HG03575 (cell line): ENCODE measurements around the gene ADORA1.

Experiments
- ATAC-seq: cut with Tn5 transposase; IDR thresholded peaks from one replicate; pipeline ENCODE4 v1.9.1; 2021; ENCODE audit not compliant: unreplicated experiment, insufficient number of reproducible peaks, low FRiP score; ENCODE audit errors: extremely low read depth

Gene ADORA1

GRCh38 chr1:203167026-203167912 is 39.7 kb downstream of the ADORA1 start:
- no peak for ATAC-seq

- no peak for ATAC-seq
Measured at GRCh38 chr1:203167913-203168200, 40.3 kb downstream of the ADORA1 start.

GRCh38 chr1:203168256-203168786 is 40.8 kb downstream of the ADORA1 start:
- ATAC-seq, result no peak

DNA sequence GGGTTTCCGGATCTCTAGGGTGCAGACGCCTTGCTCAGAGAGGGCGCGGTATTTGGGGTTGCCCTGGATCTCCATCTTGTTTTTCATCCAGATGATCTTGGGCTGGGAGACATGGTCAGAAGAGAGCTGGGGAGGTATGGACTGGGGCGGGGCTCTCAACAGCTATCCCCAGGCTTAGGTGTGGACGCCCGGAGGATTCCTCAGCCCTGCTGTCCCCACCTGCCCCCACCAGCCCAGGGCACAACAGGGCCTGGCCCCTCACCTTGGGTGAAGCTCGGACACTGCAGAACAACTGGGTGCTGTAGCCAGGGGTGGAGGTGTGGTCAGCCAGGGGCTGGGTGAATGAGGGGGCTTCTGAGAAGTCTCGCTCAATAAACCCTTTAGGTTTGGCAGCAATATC is 41.5 kb downstream of the ADORA1 start:
- no peak for ATAC-seq

GRCh38 chr1:203169770-203170520 is 42.4 kb downstream of the ADORA1 start:
- no peak for ATAC-seq

- ATAC-seq, result no peak
Measured at GRCh38 chr1:203170625-203171330, 43.3 kb downstream of the ADORA1 start.

DNA sequence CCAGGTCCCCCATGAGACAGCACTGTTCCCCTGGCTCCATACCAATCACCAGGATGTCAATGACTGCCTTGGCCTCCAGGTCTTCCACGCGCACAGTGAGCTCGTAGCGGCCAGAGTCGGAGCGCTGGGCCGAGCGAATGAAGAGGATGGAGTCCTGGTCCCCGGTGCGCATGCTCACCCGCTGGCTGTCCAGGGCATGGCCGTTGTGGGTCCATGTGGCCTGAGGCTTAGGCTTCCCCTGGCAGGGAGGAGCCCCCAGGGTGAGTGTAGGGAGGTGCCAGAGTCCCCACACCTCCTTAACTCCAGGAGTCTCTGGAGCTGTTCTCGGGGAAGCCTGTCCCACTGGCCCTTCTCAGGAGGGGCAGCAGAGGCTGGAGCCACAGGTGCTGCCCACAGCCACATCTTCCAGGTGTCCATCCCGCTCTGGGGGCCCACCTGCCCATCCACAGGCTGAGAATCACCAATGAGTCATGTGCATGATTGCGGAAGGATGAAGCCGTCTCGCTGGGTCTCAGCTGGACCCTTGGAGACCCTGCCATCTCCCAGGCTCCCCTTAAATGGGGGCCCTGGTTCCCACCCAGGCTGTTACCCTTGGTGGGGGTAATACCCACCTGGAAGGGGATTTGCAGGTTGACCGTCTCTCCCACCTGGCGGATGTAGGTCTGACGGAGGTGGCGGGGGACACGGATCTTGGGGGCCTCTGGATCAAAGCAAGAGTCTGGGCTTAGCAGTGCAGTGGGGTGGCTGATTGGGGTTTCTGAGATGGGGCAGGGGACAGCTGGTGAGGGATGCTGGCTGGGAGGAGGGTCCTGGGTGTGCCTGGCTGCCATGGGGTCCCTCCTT is 44.0 kb downstream of the ADORA1 start:
- ATAC-seq, result no peak

DNA sequence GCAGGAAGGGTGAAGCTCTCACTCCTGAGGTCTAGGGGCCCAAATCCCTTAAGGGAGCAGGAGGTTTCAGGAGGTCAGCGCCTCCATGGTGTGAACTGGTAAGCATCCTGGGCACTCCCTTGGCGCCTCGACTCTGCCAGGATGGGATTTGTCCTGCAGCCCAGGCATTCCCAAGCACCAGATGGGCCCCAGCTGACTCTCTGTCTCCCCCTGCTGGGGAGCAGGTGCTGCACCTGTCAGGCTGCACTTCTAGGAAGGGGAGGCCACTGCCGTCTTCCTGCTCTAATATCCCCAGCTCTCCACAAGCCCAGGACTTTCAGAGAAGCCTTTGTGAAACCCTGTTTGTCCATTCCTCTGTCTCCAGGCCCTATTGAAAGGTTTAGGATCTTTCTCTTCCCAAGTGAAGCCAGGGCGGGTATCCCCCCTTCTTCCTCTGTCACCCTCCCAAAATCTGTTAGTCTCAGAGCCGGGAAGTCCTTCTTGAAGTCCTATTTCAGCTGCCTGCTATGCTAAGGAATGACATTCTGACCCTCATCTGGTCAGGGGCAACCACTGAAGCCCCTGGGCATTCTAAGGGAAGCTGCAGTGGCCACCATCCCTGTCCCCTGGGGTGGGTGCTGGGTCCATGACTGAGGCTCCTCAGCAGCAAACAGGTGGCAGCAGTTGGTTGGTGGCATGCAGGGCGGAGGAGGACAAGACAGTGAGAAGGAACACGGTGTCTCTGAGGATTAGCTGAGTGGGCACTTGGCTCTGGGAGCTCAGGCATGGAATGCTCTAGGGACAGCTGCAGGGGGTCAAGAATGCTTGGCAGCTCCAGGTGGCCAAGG is 44.9 kb downstream of the ADORA1 start:
- no peak for ATAC-seq

DNA sequence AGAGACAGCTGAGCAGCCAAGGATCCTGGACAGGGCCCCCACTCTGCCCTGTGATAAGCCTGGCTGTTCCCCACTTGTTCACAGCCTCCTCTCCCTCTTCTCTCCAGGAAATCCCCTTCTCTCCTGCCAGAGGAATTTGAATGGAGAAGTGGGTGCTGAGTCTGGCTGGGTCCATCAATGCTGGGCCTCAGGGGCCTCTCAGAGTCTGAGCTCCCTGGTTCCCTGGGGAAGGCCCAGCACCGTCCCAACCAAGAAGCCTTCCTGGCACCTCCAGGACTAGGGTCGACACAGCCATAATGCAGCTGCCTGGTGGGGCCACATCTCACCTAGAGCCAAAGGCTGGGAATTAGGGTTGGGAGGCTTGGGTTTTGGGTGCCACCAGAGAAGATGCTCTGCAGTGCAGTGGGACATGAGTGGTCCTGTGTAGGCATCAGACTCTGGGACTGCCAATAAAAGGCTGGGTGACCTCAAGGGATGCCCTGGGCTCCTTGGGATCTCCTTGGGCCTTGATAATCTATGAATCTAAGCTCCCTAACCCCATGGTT is 45.6 kb downstream of the ADORA1 start:
- no peak for ATAC-seq

DNA sequence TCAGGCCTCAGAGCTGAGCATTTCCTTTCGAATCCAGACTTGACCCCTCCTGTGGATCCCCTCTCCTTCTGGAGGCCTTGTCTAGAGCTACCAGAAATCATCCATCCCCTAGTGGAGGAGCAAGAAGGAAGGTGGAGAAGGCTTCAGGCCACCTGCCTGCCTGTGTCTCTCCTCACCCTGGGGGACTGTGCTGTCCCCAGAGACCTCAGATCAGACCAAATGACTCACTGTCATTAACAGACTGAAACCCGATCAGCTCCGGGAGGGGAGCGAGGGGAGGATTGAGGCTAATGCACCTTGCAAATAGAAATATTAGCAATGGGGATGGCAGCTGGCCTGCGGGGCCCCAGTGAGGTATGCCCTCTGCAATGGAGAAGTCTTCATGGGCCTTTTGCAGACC is 46.0 kb downstream of the ADORA1 start:
- ATAC-seq, result peak; percentile 83

- ATAC-seq, result no peak
Measured at GRCh38 chr1:203174324-203174985, 46.9 kb downstream of the ADORA1 start.

DNA sequence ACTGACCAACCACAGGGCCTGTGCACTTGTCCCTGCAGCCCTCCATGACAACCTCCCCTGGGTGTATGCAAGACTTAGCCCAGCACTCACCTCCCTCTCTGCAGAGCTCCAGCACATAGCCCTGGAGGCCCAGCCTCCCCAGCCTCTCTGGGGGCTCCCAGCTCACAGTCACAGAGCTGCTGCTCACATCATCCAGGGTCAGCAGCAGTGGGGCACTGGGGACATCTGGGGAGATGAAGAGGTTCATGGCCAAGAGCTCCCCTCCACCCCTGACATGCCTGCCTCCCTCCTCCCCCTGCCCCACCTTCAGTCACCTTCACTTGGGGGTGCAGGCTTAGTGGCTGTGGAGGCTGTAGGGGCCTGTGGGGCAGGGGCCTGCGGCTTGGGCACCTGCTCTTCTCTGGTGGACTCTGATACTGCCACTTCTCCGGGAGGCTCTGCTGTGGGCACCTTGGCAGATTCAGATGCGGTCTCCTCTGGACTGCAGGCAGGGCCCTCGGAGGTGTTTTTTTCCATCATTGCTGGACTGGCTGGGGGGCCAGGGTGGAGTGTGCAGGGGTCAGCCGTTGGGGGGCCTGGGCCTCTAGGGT is 47.8 kb downstream of the ADORA1 start, which contains the start of gene MYBPH:
MYBPH (minus strand) TSS at position 590 of the 590 bp plus-strand sequence; CDS start at position 519, 71 bp downstream.
- no peak for ATAC-seq

GRCh38 chr1:203175827-203176241 is 48.3 kb downstream of the ADORA1 start:
- ATAC-seq, result no peak

- ATAC-seq, result no peak
Measured at GRCh38 chr1:203176273-203177035, 48.9 kb downstream of the ADORA1 start.

DNA sequence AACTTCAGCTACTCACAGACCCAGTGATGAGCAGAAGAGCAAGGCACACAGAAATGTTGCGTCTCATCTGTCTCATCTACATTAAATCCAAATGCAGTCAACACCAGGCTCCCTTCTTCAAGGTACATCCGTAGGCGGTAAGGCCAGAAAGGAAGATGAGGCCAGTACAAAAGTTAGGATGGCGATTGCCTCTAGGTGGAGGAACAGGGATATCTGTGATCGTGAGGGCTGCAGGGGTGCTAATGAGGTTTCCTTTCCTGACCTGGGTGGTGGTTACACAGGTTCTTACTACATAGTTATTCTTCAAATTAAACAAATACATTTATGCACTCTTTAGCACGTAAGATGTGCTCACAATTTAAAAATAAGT is 49.5 kb downstream of the ADORA1 start:
- ATAC-seq, result no peak

DNA sequence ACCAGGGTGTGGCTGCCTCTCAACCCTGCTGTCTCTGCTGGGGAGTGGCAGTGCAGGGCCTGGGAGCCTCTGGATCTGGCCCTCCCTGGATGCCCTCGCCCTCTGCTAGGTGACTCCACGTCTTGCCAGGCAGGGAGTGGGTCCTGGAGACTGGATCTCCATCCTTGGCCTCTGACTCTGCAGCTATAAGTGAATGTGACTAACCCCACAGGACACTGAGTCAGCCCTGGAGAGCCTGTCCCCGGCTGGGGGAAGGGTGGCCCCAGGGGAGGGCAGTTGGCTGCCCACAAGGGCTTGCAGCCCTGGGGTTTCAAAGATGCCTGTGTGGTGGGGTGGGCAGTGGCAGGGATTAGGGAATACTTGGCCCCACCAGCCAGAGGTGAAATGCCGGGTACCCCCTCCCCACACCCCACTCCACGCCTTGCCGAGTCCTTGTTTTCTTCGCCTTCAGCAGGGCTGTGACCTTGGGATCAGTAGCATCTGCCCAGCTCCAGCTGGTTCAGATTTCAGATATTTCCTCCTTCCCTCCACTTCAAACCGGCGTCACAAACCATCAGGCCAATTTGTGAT is 50.0 kb downstream of the ADORA1 start:
- ATAC-seq, result no peak
